Ishikawa (cell line): ENCODE measurements around the gene PDLIM1.

Source experiments
- CEBPB ChIP-seq: IDR thresholded peaks from 2 replicates; pipeline ENCODE4 v1.6.1; 2012
- EGR1 ChIP-seq: IDR thresholded peaks from 2 replicates; pipeline ENCODE4 v1.6.1; 2012
- EP300 ChIP-seq: IDR thresholded peaks from 2 replicates; pipeline ENCODE4 v1.6.1; 2012; ENCODE audit warnings: borderline replicate concordance
- FOXM1 ChIP-seq: IDR thresholded peaks from 2 replicates; pipeline ENCODE4 v1.6.1; 2012; ENCODE audit warnings: low read depth, borderline replicate concordance
- NFIC ChIP-seq: IDR thresholded peaks from 2 replicates; pipeline ENCODE4 v1.6.1; 2012
- RAD21 ChIP-seq: IDR thresholded peaks from 2 replicates; pipeline ENCODE4 v1.6.1; 2012; ENCODE audit warnings: low read depth
- TAF1 ChIP-seq: IDR thresholded peaks from 2 replicates; pipeline ENCODE4 v1.6.1; 2012; ENCODE audit warnings: low read depth, mild to moderate bottlenecking
- TEAD4 ChIP-seq: IDR thresholded peaks from 2 replicates; pipeline ENCODE4 v1.6.1; 2012
- YY1 ChIP-seq: IDR thresholded peaks from 2 replicates; pipeline ENCODE4 v1.6.1; 2012; ENCODE audit warnings: low read depth
- TF ChIP-seq, protein P1 (sequence below): IDR thresholded peaks from 2 replicates; pipeline ENCODE4 v1.6.1; 2012; ENCODE audit warnings: low read depth, mild to moderate bottlenecking
- TF ChIP-seq, protein P2 (sequence below): IDR thresholded peaks from 2 replicates; pipeline ENCODE4 v1.6.1; 2012

DNA sequence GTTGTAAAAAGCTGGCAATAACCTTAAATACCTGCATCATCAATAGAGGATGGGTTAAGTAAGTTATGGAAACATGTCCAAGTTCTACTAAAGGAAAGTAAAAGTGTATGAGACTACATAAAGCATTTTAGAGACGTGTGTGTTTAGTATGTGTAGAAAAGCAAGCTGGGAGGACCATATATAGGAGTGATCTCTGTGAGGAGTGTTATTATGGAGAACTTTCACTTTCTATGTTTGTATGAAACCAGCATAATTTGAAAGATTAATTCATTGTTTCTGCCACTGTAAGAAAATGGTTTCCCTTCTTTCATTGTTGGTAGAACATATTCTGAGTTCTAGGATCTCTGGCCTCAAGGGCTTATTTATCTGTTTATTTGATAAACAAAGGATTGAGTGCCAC lies 19.2 kb upstream of the PDLIM1 start:
- TF ChIP-seq TEAD4 (no peak), EGR1 (no peak), FOXM1 (no peak), EP300 (no peak), NFIC (no peak), YY1 (no peak), RAD21 (no peak), TAF1 (no peak), CEBPB (no peak)
- TF ChIP-seq, protein P1, sequence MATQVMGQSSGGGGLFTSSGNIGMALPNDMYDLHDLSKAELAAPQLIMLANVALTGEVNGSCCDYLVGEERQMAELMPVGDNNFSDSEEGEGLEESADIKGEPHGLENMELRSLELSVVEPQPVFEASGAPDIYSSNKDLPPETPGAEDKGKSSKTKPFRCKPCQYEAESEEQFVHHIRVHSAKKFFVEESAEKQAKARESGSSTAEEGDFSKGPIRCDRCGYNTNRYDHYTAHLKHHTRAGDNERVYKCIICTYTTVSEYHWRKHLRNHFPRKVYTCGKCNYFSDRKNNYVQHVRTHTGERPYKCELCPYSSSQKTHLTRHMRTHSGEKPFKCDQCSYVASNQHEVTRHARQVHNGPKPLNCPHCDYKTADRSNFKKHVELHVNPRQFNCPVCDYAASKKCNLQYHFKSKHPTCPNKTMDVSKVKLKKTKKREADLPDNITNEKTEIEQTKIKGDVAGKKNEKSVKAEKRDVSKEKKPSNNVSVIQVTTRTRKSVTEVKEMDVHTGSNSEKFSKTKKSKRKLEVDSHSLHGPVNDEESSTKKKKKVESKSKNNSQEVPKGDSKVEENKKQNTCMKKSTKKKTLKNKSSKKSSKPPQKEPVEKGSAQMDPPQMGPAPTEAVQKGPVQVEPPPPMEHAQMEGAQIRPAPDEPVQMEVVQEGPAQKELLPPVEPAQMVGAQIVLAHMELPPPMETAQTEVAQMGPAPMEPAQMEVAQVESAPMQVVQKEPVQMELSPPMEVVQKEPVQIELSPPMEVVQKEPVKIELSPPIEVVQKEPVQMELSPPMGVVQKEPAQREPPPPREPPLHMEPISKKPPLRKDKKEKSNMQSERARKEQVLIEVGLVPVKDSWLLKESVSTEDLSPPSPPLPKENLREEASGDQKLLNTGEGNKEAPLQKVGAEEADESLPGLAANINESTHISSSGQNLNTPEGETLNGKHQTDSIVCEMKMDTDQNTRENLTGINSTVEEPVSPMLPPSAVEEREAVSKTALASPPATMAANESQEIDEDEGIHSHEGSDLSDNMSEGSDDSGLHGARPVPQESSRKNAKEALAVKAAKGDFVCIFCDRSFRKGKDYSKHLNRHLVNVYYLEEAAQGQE: no peak
- TF ChIP-seq, protein P2, sequence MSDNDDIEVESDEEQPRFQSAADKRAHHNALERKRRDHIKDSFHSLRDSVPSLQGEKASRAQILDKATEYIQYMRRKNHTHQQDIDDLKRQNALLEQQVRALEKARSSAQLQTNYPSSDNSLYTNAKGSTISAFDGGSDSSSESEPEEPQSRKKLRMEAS: no peak
